Osteoblast (primary cell): ENCODE results near the gene ANK3. TPM values are rescaled to one million over a fixed set of nuclear protein-coding genes. Genes with fewer than 3 reads are reported as not detected.

Experiments
- DNase-seq: peaks from one replicate; pipeline ENCODE4 v3.0.0; 2011; ENCODE audit warnings: low spot score, mixed read lengths; ENCODE audit not compliant: insufficient read length; ENCODE audit errors: missing footprints
- H2AFZ ChIP-seq: 2 replicates; pipeline ENCODE4 v1.6.0; 2011; ENCODE audit warnings: mild to moderate bottlenecking, low read length
- H3K27ac ChIP-seq: 2 replicates; pipeline ENCODE4 v1.5.1; 2011; ENCODE audit warnings: mild to moderate bottlenecking, low read depth, low read length, moderate library complexity
- H3K27me3 ChIP-seq: 2 replicates; pipeline ENCODE4 v1.6.0; 2012; ENCODE audit warnings: mild to moderate bottlenecking, control low read depth, inconsistent platforms, low read length, moderate library complexity; ENCODE audit not compliant: insufficient read depth
- H3K36me3 ChIP-seq: 2 replicates; pipeline ENCODE4 v1.5.1; 2011; ENCODE audit warnings: mild to moderate bottlenecking, low read length, control low read depth, moderate library complexity; ENCODE audit not compliant: insufficient read depth
- H3K4me1 ChIP-seq: 2 replicates; pipeline ENCODE4 v1.5.1; 2011; ENCODE audit warnings: mild to moderate bottlenecking, low read length, control low read depth, moderate library complexity; ENCODE audit not compliant: insufficient read depth
- H3K4me2 ChIP-seq: 2 replicates; pipeline ENCODE4 v1.6.0; 2011; ENCODE audit warnings: mild to moderate bottlenecking, low read length; ENCODE audit not compliant: insufficient read depth
- H3K4me3 ChIP-seq: fragments of 200-600 bp; sonication (generic); 3 replicates; pipeline ENCODE4 v1.5.1; 2012; ENCODE audit warnings: mild to moderate bottlenecking, low read length, inconsistent platforms; ENCODE audit not compliant: insufficient read depth
- H3K79me2 ChIP-seq: 2 replicates; pipeline ENCODE4 v1.6.0; 2012; ENCODE audit warnings: mild to moderate bottlenecking, low read length, control low read depth, inconsistent platforms; ENCODE audit not compliant: insufficient read depth
- H3K9me3 ChIP-seq: 2 replicates; pipeline ENCODE4 v1.5.1; 2011; ENCODE audit warnings: low read depth, low read length, control low read depth
- H4K20me1 ChIP-seq: 2 replicates; pipeline ENCODE4 v1.6.0; 2012; ENCODE audit warnings: mild to moderate bottlenecking, low read length, control low read depth; ENCODE audit not compliant: insufficient read depth
- total RNA-seq: library from RNA; depleted of rRNA; stranded (reverse); fragments of >200 nt; gene quantifications from 2 replicates; pipeline ENCODE4 v1.2.3, GENCODE V29; 2012
- TF ChIP-seq, protein P1 (sequence below): IDR thresholded peaks from 2 replicates; pipeline ENCODE4 v1.5.1; 2011; ENCODE audit warnings: mild to moderate bottlenecking, low read depth, low read length, moderate library complexity; ENCODE audit errors: extremely low read depth

ANK3 gene
- total RNA-seq, 1 donor, result 44.5 TPM

GRCh38 chr10:60363187-60363586 lies 26.5 kb downstream of the ANK3 start:
- TF ChIP-seq, protein P1, sequence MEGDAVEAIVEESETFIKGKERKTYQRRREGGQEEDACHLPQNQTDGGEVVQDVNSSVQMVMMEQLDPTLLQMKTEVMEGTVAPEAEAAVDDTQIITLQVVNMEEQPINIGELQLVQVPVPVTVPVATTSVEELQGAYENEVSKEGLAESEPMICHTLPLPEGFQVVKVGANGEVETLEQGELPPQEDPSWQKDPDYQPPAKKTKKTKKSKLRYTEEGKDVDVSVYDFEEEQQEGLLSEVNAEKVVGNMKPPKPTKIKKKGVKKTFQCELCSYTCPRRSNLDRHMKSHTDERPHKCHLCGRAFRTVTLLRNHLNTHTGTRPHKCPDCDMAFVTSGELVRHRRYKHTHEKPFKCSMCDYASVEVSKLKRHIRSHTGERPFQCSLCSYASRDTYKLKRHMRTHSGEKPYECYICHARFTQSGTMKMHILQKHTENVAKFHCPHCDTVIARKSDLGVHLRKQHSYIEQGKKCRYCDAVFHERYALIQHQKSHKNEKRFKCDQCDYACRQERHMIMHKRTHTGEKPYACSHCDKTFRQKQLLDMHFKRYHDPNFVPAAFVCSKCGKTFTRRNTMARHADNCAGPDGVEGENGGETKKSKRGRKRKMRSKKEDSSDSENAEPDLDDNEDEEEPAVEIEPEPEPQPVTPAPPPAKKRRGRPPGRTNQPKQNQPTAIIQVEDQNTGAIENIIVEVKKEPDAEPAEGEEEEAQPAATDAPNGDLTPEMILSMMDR, result no peak
- H3K36me3 ChIP-seq, result no peaks in the 10 kb centered on the region
- H2AFZ ChIP-seq, result no peak overlapping the region
- H3K9me3 ChIP-seq, result no peaks in the 10 kb centered on the region
- H4K20me1 ChIP-seq, result no peaks in the 10 kb centered on the region
- no peak overlapping the region for H3K27ac ChIP-seq
- peaks cover 10% of the 10 kb centered on the region for H3K4me1 ChIP-seq
- no peaks in the 10 kb centered on the region for H3K79me2 ChIP-seq
- H3K27me3 ChIP-seq, result no peaks in the 10 kb centered on the region
- no peak overlapping the region for H3K4me3 ChIP-seq
- DNase-seq, result no peak
- H3K4me2 ChIP-seq, result no peak overlapping the region

- no peaks in the 10 kb centered on the region for H3K36me3 ChIP-seq
- peaks cover 8% of the 10 kb centered on the region for H3K4me1 ChIP-seq
- H3K27me3 ChIP-seq, result no peaks in the 10 kb centered on the region
- no peak overlapping the region for H3K4me3 ChIP-seq
- no peaks in the 10 kb centered on the region for H3K9me3 ChIP-seq
- no peak for DNase-seq
- H3K27ac ChIP-seq, result no peak overlapping the region
- H2AFZ ChIP-seq, result no peak overlapping the region
- no peaks in the 10 kb centered on the region for H3K79me2 ChIP-seq
- H3K4me2 ChIP-seq, result no peak overlapping the region
- TF ChIP-seq, protein P1, result no peak
- H4K20me1 ChIP-seq, result no peaks in the 10 kb centered on the region
Observed at GRCh38 chr10:60362461-60362860, 27.2 kb downstream of the ANK3 start.

DNA sequence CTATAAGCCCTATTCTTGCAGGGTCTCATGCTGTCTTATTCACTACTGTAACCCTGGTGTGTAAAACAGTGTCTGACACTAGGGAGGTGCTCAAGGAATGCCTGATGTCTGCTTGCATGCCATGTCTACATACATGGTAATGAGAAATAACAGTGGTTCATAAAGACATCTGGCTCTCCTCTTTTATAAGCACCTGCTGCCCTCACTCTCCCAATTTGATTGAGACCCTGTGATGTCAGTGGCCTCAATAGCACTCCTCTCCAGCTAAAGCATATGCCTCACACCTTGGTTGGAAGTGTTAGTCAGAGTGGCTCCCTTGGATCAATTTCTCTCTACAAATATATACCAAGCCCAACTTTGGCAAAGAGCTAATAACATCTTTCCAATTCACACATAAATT lies 30.6 kb downstream of the ANK3 start:
- Histone ChIP-seq H3K27ac (no peak overlapping the region), H3K27me3 (no peaks in the 10 kb centered on the region), H3K9me3 (no peaks in the 10 kb centered on the region), H2AFZ (no peak overlapping the region), H3K36me3 (no peaks in the 10 kb centered on the region), H3K4me3 (no peak overlapping the region), H3K4me2 (no peak overlapping the region), H4K20me1 (no peaks in the 10 kb centered on the region), H3K79me2 (no peaks in the 10 kb centered on the region), H3K4me1 (peaks cover 4% of the 10 kb centered on the region)
- no peak for DNase-seq
- TF ChIP-seq, protein P1, result no peak

DNA sequence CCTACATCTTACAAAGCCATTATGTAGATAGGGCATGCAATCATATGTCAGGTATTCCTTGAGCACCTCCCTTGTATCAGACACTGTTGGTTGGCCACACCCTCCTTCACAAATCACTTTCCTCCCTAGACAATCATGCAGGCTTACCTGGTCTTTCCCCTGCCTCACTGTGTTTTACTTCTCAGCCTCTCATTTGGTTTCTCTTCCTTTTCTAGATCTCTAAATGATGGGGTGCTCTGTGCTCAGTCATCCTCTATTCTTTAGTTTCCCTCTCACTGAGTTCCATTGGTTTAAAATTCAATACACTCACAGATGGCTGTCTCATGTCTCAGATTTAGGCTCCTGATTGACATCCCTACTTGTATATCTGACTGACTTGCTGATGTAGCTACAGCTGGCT lies 31.4 kb downstream of the ANK3 start:
- Histone ChIP-seq H3K9me3 (no peaks in the 10 kb centered on the region), H3K4me3 (no peak overlapping the region), H3K4me2 (no peak overlapping the region), H3K4me1 (peaks cover 11% of the 10 kb centered on the region), H2AFZ (no peak overlapping the region), H3K27ac (no peak overlapping the region), H3K36me3 (no peaks in the 10 kb centered on the region), H4K20me1 (no peaks in the 10 kb centered on the region), H3K27me3 (no peaks in the 10 kb centered on the region), H3K79me2 (no peaks in the 10 kb centered on the region)
- TF ChIP-seq, protein P1, result no peak
- DNase-seq, result no peak
